NCI-H774 (cell line): Measurements from ENCODE around the gene CRISP2.

Experiments used
- DNase-seq: peaks from one replicate; lab custom pipeline; 2025; lab: John Stamatoyannopoulos, UW

Gene CRISP2

GRCh38 chr6:49653942-49654341, 59.4 kb downstream of the CRISP2 start:
- DNase-seq = no peak

- no peak for DNase-seq
Observed at GRCh38 chr6:49653438-49653837, 59.9 kb downstream of the CRISP2 start.

- no peak for DNase-seq
Observed at GRCh38 chr6:49651239-49651638, 62.1 kb downstream of the CRISP2 start.

- no peak for DNase-seq
Observed at GRCh38 chr6:49649988-49650387, 63.4 kb downstream of the CRISP2 start.

GRCh38 chr6:49648036-49648435, 65.3 kb downstream of the CRISP2 start:
- no peak for DNase-seq

- no peak for DNase-seq
Observed at GRCh38 chr6:49647476-49647875, 65.9 kb downstream of the CRISP2 start.

- DNase-seq = no peak
Observed at GRCh38 chr6:49646942-49647341, 66.4 kb downstream of the CRISP2 start.

GRCh38 chr6:49646130-49646824, 67.1 kb downstream of the CRISP2 start:
- DNase-seq = no peak

GRCh38 chr6:49645139-49645538, 68.2 kb downstream of the CRISP2 start:
- no peak for DNase-seq
